ENCODE results near the gene GIT2.

- TF ChIP-seq CTCF (conservative IDR thresholded peaks at IDR 0.05; ENCODE audit: low read depth in 2 of 2) (no peak), POLR2AphosphoS5 (IDR thresholded peaks at IDR 0.05; ENCODE audit: low read depth) (no peak), REST (IDR thresholded peaks at IDR 0.05; ENCODE audit: unreplicated experiment) (no peak), ZNF331 (CRISPR knock-in tag; IDR thresholded peaks at IDR 0.05; ENCODE audit: low read depth) (no peak), CREB1 (CRISPR knock-in tag; IDR thresholded peaks at IDR 0.05; ENCODE audit: low read depth) (no peak), JUNB (IDR thresholded peaks at IDR 0.05; ENCODE audit: unreplicated experiment) (no peak), EZH2phosphoT487 (IDR thresholded peaks at IDR 0.05; ENCODE audit: unreplicated experiment) (no peak)
Measured at GRCh38 chr12:109991586-109991985, 4.6 kb downstream of the GIT2 start.

All from GM23338 (cell line).